Right atrium auricular region (tissue), 2 donors: ENCODE data around the gene KRTAP4-9. TPM values are rescaled to one million over a fixed set of nuclear protein-coding genes. Genes with fewer than 3 reads are reported as not detected.
"Not testable (repeated sequence)": the region's sequence is repeated elsewhere in the genome, so short reads cannot be mapped to it uniquely, and the experiment has no call there.

Experiments
- DNase-seq: peaks from one replicate; pipeline ENCODE4 v3.0.0-alpha.2; 2019; ENCODE audit warnings: low spot score
- H3K27ac ChIP-seq, 2 donors: fragments of 200-600 bp; sonication (generic); 1 replicate in 1 of 2; 2 replicates in 1 of 2; pipeline ENCODE4 v1.5.1; 2016 to 2019
- H3K27me3 ChIP-seq, 2 donors: fragments of 200-600 bp; sonication (generic); one replicate each; pipeline versions ENCODE4 v1.5.1 to v1.6.0; 2017 to 2019
- H3K36me3 ChIP-seq: fragments of 200-600 bp; sonication (generic); one replicate; pipeline ENCODE4 v1.5.1; 2016
- H3K4me1 ChIP-seq, 2 donors: fragments of 200-600 bp; sonication (generic); one replicate each; pipeline versions ENCODE4 v1.5.1 to v1.6.0; 2017 to 2019
- H3K4me3 ChIP-seq, 2 donors: fragments of 200-600 bp; sonication (generic); 1 replicate in 1 of 2; 2 replicates in 1 of 2; pipeline ENCODE4 v1.5.1; 2017 to 2019; ENCODE audit warnings: mild to moderate bottlenecking in 1 of 2, moderate library complexity in 1 of 2
- H3K9me3 ChIP-seq, 2 donors: fragments of 200-600 bp; sonication (generic); one replicate each; pipeline ENCODE4 v1.5.1; 2019
- total RNA-seq, 2 donors: library from RNA; depleted of rRNA; stranded (reverse); fragments of >200 nt; gene quantifications; one replicate each; pipeline ENCODE4 v1.1.0, GENCODE V29; 2016
- TF ChIP-seq, protein P1 (sequence below), 2 donors: fragments of 200-600 bp; sonication (generic); IDR thresholded peaks; one replicate each; pipeline ENCODE4 v1.5.1; 2019; ENCODE audit warnings: antibody characterized with exemption in 2 of 2

Gene KRTAP4-9
- total RNA-seq, 2 donors from 2014 or later = not detected

DNA sequence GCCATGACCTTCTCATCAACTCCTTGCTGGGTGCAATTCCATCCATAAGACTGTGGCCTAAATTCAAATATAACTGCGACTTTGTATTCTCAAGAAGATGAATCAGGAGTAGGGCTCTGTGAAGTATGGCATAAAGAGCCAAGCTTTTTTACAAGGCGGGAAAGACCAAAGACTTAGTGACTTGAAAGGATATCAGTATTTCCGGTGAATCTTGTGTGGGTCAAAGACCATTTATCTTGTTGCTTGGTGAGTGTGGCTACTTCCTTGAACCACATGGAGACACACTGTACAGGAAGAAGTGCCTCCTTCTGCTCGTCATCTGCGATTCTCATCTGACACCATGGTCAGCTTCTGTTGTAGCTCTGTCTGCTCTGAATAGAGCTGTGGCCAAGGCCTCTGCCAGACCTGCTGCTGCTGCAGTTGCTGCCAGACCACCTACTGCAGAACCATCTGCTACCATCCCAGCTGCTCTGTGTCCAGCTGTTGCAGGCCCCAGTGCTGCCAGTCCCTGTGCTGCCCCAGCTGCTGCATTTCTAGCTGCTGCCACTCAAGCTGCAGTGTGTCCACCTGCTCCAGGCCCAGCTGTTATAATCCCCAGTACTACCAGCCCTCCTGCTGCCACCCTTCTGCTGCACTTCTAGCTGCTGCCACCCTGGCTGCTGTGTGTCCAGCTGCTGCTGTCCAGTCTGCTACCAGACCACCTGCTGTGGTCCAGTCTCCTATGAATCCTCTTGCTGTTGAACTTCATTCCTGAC is 33.4 kb upstream of the KRTAP4-9 start:
- TF ChIP-seq, protein P1, sequence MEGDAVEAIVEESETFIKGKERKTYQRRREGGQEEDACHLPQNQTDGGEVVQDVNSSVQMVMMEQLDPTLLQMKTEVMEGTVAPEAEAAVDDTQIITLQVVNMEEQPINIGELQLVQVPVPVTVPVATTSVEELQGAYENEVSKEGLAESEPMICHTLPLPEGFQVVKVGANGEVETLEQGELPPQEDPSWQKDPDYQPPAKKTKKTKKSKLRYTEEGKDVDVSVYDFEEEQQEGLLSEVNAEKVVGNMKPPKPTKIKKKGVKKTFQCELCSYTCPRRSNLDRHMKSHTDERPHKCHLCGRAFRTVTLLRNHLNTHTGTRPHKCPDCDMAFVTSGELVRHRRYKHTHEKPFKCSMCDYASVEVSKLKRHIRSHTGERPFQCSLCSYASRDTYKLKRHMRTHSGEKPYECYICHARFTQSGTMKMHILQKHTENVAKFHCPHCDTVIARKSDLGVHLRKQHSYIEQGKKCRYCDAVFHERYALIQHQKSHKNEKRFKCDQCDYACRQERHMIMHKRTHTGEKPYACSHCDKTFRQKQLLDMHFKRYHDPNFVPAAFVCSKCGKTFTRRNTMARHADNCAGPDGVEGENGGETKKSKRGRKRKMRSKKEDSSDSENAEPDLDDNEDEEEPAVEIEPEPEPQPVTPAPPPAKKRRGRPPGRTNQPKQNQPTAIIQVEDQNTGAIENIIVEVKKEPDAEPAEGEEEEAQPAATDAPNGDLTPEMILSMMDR (IDR thresholded peaks at IDR 0.05) = no peak
- Histone ChIP-seq H3K27me3 (no peaks in the 10 kb centered on the region), H3K27ac (no peak overlapping the region), H3K4me1 (no peaks in the 10 kb centered on the region), H3K36me3 (no peaks in the 10 kb centered on the region), H3K9me3 (no peaks in the 10 kb centered on the region), H3K4me3 (no peak overlapping the region)
- no peak for DNase-seq

DNA sequence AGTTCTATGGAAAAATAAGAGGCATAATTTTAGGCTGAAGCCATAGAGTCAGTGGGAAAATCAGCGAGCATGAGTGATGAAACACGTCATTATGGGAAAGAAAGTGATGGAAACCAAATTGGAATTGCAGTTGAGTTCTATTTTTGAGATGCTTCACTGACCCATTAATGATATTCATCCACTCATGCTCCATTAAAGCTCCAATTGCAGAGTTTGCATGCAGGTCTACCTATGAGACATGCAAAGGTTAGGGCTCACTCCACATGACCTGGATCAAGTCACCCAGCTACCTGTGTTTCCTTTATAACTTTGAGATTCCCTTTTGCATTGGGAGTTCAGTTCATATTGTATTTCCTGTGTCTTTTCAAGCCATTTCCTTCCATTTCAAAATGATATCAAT is 31.5 kb upstream of the KRTAP4-9 start:
- Histone ChIP-seq H3K27me3 (no peaks in the 10 kb centered on the region), H3K9me3 (no peaks in the 10 kb centered on the region), H3K36me3 (no peaks in the 10 kb centered on the region), H3K4me3 (no peak overlapping the region), H3K27ac (no peak overlapping the region), H3K4me1 (no peaks in the 10 kb centered on the region)
- TF ChIP-seq, protein P1 (IDR thresholded peaks at IDR 0.05) = no peak
- no peak for DNase-seq

DNA sequence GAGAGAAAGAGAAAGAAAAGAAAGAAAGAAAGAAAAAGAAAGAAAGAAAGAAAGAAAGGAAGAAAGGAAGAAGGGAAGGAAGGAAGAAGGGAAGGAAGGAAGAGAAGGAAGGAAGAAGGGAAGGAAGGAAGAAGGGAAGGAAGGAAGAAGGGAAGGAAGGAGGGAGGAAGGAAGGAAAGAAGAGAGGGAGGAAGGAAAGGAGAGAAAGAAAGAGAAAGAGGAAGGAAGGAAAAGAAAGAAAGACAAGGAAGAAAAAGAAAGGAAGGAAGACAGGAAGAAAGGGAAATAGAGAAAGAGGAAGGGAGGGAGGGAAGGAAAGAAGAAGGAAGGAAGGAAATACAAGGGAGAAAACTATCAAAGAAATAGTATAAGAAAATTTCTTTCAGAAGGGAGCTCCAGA is 28.4 kb upstream of the KRTAP4-9 start:
- DNase-seq = no peak
- Histone ChIP-seq H3K27me3 (no peaks in the 10 kb centered on the region), H3K9me3 (no peaks in the 10 kb centered on the region), H3K27ac (no peak overlapping the region), H3K4me3 (no peak overlapping the region), H3K36me3 (no peaks in the 10 kb centered on the region), H3K4me1 (no peaks in the 10 kb centered on the region)
- TF ChIP-seq, protein P1 (IDR thresholded peaks at IDR 0.05) = no peak

DNA sequence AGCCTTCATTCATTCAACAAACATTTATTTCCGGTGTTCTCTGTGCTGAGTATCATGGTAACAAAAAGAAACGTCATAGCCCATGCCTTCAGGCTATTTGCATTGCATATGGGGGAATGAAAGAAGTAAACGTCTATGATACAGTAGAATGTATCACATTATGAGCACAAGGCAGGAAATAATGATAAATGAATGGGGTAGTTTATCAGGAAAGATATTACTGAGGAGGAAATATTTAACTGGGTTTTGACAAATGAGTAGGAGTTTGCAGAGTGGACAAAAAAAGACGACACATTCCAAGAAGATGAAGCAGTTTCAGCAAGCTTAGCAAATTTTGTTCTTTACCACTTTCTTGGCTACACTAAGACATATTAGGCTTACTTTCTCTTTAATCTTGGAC is 22.6 kb upstream of the KRTAP4-9 start:
- DNase-seq = no peak
- H3K36me3 ChIP-seq = no peaks in the 10 kb centered on the region
- no peaks in the 10 kb centered on the region for H3K27me3 ChIP-seq
- H3K27ac ChIP-seq = no peak overlapping the region
- H3K9me3 ChIP-seq = no peaks in the 10 kb centered on the region
- H3K4me1 ChIP-seq = no peaks in the 10 kb centered on the region
- TF ChIP-seq, protein P1 (IDR thresholded peaks at IDR 0.05) = no peak
- no peak overlapping the region for H3K4me3 ChIP-seq

DNA sequence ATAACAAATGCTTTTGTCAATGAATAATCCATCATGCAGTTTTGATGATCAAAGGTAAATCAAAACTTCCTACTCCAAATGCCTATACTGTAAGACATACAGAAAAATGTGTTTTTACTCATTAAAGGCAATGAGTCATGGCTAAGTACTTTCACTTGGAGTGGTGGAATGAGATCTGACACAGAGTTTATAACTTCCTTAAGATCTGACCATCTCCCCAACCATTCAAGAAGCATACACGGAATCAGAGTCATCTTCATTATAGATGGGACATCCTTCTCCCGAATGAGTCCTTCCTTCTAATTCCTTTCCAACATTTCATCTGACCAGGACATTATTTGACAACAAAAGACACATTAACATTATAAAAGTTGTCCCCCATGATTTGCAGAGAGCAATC is 21.8 kb upstream of the KRTAP4-9 start:
- not testable (repeated sequence) for DNase-seq, H3K27ac ChIP-seq, H3K9me3 ChIP-seq, H3K4me3 ChIP-seq, H3K27me3 ChIP-seq, H3K36me3 ChIP-seq, H3K4me1 ChIP-seq

DNA sequence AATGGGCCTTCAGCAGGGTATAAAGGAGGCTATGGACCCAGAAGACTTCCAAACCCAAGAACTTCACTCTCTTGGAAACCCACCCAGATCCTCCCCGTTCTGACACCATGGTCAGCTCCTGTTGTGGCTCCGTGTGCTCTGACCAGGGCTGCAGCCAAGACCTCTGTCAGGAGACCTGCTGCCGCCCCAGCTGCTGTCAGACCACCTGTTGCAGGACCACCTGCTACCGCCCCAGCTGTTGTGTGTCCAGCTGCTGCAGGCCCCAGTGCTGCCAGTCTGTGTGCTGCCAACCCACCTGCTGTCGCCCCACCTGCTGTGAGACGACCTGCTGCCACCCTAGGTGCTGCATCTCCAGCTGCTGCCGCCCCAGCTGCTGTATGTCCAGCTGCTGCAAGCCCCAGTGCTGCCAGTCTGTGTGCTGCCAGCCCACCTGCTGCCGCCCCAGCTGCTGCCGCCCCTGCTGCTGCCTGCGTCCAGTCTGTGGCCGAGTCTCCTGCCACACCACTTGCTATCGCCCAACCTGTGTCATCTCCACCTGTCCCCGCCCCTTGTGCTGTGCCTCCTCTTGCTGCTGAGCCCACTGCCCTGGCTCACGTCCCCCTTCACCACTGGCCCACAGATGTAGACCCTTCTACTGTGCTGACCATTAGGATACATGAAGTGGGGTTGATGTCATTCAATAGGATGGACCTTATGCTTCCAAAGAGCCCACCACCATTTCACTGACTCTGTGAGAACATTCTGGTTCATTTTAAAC is 20.9 kb upstream of the KRTAP4-9 start, which contains the start of gene KRTAP4-7:
KRTAP4-7 (plus strand) TSS at position 51 of the 757 bp plus-strand sequence; CDS start at position 108, 57 bp downstream.
- H3K4me3 ChIP-seq, H3K27me3 ChIP-seq, DNase-seq, H3K36me3 ChIP-seq, H3K4me1 ChIP-seq, H3K9me3 ChIP-seq, H3K27ac ChIP-seq: not testable (repeated sequence)

DNA sequence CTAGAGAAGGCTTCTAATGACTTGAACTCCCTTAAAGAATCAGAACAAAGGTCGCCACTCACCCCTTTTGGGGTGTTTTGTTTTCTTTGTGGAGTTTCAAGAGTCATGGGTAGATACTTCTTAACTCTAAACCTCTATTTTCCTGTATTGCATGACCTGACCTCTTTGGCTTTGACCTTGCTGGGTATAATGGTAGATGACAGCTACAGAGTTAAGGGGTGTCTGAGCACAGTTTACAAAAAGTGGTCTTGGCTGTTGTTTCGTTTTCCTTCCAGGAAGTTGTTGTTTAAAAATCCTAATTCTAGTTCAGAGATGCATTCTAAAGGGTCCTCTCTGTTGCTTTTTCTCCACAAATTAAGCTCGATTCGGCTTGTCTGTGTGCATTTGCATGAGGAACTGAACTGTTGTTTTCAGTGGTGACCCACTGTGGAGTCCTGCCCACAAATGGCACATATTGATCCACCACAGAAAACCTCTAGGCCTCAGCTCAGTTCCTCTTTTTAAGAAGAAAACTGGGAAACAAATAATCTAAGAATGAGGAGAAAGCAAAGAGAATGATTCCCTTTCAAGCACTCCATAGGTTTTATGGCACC is 16.3 kb upstream of the KRTAP4-9 start:
- not testable (repeated sequence) for H3K27me3 ChIP-seq, H3K4me1 ChIP-seq, H3K27ac ChIP-seq, H3K9me3 ChIP-seq, H3K4me3 ChIP-seq, H3K36me3 ChIP-seq, DNase-seq
